Measurements from ENCODE around the gene CLINT1. TPM values are rescaled to one million over a fixed set of nuclear protein-coding genes. Genes with fewer than 3 reads are reported as not detected.

The CLINT1 gene
- total RNA-seq = 100 to 1,000 TPM; 112 to 220 (median 136) TPM

DNA sequence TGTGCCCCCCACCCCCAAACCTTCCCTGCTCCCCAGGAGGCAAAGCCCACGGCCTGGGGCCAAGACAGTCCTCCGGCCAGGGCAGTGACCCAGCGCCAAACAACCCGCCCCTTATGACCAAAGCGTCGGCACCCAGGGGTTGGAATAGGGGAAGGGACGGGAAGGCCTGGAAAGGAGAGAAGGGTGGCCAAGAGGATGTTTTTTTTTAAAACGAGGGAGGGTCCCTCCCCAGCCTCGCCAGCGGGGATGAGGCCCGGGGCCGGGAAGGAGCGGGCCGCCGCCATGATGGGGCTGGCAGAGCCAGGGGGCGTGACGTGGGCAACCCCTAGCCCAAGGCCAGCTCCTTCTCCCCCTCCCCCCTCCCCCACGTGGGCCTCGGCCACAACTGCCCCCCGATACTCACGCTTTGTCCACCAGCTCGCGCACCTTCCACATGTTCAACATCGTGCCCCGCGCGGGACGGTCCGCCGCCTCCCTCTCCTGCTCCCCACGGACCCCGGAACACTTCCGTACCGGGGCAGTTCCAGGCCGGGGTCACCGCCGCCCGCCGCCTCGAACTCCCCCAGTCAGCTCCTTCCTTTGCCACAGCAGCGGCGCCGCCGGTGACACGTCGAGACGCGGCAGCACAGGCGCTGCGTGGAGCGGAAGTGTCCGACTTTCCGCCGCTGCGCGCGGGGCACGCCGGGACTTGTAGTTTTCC is at the start of gene CLINT1:
CLINT1 (minus strand) TSS at position 619 of the 700 bp plus-strand sequence; CDS start at position 444, 175 bp downstream.
- WGBS = under 1% methylated on average over 17 of the region's 59 CpGs
- no peaks in the 10 kb centered on the region for H3K27me3 ChIP-seq
- peaks cover 43% of the 10 kb centered on the region for H3K4me1 ChIP-seq
- H3K9me3 ChIP-seq = no peaks in the 10 kb centered on the region
- H3K36me3 ChIP-seq = no peaks in the 10 kb centered on the region
- peak within 1 kb of the TSS; percentile 92 for H3K27ac ChIP-seq
- TF ChIP-seq POLR2A (IDR thresholded peaks at IDR 0.05) = peak in 1 of 2 donors; percentile 44
- TF ChIP-seq EP300 (IDR thresholded peaks at IDR 0.05) = no peak
- peak; percentile 11 to 57 (median 48) for TF ChIP-seq POLR2AphosphoS5 (IDR thresholded peaks at IDR 0.05)
- peak within 1 kb of the TSS; percentile 98 for H3K4me3 ChIP-seq
- DNase-seq (ENCODE audit: low spot score in 2 of 2) = peak; percentile 94 to 95

GRCh38 chr5:157908459-157908858 is 49.5 kb upstream of the CLINT1 start:
- no peak for DNase-seq (ENCODE audit: low spot score in 2 of 2)
- 89% methylated on average over 1 of the region's 1 CpG for WGBS
- H3K36me3 ChIP-seq = no peaks in the 10 kb centered on the region
- TF ChIP-seq EP300 (IDR thresholded peaks at IDR 0.05) (no peak), POLR2AphosphoS5 (IDR thresholded peaks at IDR 0.05) (no peak), CTCF (IDR thresholded peaks at IDR 0.05) (no peak), POLR2A (IDR thresholded peaks at IDR 0.05) (no peak)
- H3K4me1 ChIP-seq = peaks cover 7% of the 10 kb centered on the region
- no peak overlapping the region for H3K27ac ChIP-seq
- no peak overlapping the region for H3K4me3 ChIP-seq
- H3K27me3 ChIP-seq = no peaks in the 10 kb centered on the region
- H3K9me3 ChIP-seq = no peaks in the 10 kb centered on the region

- 93% methylated on average over 3 of the region's 3 CpGs for WGBS
- no peak overlapping the region for H3K27ac ChIP-seq
- TF ChIP-seq POLR2AphosphoS5 (IDR thresholded peaks at IDR 0.05) = no peak
- no peak for TF ChIP-seq CTCF (IDR thresholded peaks at IDR 0.05)
- TF ChIP-seq EP300 (IDR thresholded peaks at IDR 0.05) = no peak
- H3K4me1 ChIP-seq = peaks cover 6% of the 10 kb centered on the region
- H3K36me3 ChIP-seq = no peaks in the 10 kb centered on the region
- H3K4me3 ChIP-seq = no peak overlapping the region
- DNase-seq (ENCODE audit: low spot score in 2 of 2) = no peak
- no peaks in the 10 kb centered on the region for H3K9me3 ChIP-seq
- no peaks in the 10 kb centered on the region for H3K27me3 ChIP-seq
These were observed 48.5 kb upstream of the CLINT1 start for GRCh38 chr5:157907479-157907878.

DNA sequence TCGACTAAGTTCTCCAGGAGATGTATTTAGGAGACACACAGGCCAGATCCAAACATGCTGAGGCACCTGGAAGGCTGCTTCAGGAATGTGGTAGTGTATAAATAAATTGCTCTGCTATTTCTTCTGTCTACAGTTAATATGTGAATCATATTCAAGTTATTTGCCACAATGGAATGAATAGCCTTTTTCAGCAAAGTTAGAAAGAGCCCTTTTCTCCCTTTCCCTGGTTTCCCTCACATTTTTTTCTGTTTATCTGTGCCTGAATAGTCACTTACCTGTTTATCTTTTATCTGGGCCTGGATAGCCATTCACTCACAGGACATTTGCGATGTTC is 44.1 kb upstream of the CLINT1 start:
- peaks cover 17% of the 10 kb centered on the region for H3K4me1 ChIP-seq
- H3K27me3 ChIP-seq = no peaks in the 10 kb centered on the region
- TF ChIP-seq EP300 (IDR thresholded peaks at IDR 0.05) (no peak), POLR2A (IDR thresholded peaks at IDR 0.05) (no peak), POLR2AphosphoS5 (IDR thresholded peaks at IDR 0.05) (no peak), CTCF (IDR thresholded peaks at IDR 0.05) (no peak)
- no peak for DNase-seq (ENCODE audit: low spot score in 2 of 2)
- WGBS = 59% methylated on average over 2 of the region's 2 CpGs
- no peaks in the 10 kb centered on the region for H3K36me3 ChIP-seq
- H3K4me3 ChIP-seq = no peak overlapping the region
- no peaks in the 10 kb centered on the region for H3K9me3 ChIP-seq
- peak overlapping the region; percentile 34 for H3K27ac ChIP-seq

DNA sequence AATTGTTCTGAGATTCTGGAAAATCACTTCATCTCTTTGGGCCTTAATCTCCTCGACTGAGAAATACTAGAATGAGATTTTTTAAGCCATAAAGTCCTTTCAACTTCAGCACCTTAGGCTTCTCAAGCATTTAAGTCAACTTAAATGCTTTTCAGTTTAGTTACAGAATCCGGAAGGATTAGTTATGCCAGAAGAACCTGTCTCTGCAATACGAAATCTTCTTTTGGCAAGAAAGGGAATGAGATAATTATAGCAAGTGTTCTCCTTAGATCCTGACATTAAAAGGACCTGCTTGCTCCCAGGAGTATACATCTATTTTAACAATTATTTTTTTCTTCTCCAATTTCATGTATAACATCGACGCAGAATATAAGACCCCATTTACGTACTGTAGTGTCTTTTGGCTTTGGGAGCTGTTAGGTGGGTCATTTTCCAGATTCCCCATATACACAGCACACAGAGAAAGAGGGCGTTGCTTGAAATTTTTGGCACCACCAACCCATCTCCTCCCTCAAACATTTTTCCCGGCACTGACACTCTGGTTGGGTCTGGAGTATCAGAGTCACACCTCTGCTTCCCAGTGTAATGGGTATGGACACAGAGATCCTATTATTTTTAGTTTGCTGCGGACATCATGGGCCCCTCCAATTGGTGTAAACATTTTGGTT is 43.6 kb upstream of the CLINT1 start:
- Histone ChIP-seq H3K4me1 (peaks cover 17% of the 10 kb centered on the region), H3K4me3 (no peak overlapping the region), H3K27me3 (no peaks in the 10 kb centered on the region), H3K36me3 (no peaks in the 10 kb centered on the region), H3K9me3 (no peaks in the 10 kb centered on the region), H3K27ac (peak overlapping the region; percentile 34)
- no peak for DNase-seq (ENCODE audit: low spot score in 2 of 2)
- WGBS = 42% methylated on average over 9 of the region's 9 CpGs
- TF ChIP-seq CTCF (IDR thresholded peaks at IDR 0.05) (no peak), POLR2A (IDR thresholded peaks at IDR 0.05) (no peak), EP300 (IDR thresholded peaks at IDR 0.05) (no peak), POLR2AphosphoS5 (IDR thresholded peaks at IDR 0.05) (no peak)

All from suprapubic skin (tissue), 4 donors.